ENCODE measurements around the gene TEAD4.

TEAD4 gene

DNA sequence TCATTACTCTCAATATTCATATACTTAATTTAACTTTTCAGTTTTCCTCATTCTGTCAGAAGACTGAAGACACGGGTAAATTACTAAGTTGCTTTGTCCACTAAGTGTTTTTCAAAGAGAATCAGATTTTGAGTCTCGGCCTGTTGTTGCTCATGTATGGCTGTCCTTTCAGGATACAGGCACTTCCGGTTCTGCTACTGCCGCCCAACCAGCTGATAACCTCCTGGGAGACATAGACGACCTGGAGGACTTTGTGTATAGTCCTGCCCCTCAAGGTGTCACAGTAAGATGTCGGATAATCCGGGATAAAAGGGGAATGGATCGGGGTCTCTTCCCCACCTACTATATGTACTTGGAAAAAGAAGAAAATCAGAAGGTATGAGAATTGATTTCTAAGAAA, 28.3 kb upstream of the TEAD4 start:
- no peak for DNase-seq (ENCODE audit: extremely low read depth, low read depth)
- TF ChIP-seq, protein P1, sequence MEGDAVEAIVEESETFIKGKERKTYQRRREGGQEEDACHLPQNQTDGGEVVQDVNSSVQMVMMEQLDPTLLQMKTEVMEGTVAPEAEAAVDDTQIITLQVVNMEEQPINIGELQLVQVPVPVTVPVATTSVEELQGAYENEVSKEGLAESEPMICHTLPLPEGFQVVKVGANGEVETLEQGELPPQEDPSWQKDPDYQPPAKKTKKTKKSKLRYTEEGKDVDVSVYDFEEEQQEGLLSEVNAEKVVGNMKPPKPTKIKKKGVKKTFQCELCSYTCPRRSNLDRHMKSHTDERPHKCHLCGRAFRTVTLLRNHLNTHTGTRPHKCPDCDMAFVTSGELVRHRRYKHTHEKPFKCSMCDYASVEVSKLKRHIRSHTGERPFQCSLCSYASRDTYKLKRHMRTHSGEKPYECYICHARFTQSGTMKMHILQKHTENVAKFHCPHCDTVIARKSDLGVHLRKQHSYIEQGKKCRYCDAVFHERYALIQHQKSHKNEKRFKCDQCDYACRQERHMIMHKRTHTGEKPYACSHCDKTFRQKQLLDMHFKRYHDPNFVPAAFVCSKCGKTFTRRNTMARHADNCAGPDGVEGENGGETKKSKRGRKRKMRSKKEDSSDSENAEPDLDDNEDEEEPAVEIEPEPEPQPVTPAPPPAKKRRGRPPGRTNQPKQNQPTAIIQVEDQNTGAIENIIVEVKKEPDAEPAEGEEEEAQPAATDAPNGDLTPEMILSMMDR (IDR thresholded peaks at IDR 0.05; ENCODE audit: low read depth, low read length): no peak

DNA sequence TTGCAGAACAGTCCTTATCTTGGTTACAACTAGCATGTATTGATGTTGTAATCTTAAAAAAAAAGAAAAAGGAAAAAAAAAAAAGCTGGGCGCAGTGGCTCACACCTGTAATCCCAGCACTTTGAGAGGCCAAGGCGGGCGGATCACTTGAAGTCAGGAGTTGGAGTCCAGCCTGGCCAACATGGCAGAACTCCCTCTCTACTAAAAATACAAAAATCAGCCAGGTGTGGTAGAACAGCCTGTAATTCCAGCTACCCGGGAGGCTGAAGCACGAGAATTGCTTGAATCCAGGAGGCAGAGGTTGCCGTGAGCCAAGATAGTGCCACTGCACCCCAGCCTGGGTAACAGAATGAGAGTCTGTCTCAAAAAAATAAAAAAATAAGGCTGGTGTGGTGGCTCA, 25.6 kb upstream of the TEAD4 start:
- TF ChIP-seq, protein P1 (IDR thresholded peaks at IDR 0.05; ENCODE audit: low read depth, low read length): no peak
- no peak for DNase-seq (ENCODE audit: extremely low read depth, low read depth)

DNA sequence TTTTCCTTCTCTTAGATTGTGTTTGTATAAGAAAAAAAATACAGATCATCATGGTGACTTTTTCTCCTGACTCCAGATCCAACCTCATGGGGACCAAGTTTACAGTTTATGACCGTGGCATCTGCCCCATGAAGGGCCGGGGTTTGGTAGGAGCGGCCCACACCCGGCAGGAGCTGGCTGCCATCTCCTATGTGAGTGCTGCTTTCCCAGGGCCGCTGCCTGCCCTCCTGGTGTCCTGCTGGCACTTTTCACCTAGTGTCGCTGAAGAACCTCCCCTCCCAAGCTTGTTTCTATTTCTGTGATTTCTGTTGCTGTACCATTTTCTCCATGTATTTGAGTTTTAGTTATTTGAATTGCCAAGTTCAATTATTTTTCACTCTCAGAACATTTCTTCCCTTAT, 24.8 kb upstream of the TEAD4 start:
- DNase-seq (ENCODE audit: extremely low read depth, low read depth): no peak
- TF ChIP-seq, protein P1 (IDR thresholded peaks at IDR 0.05; ENCODE audit: low read depth, low read length): no peak

DNA sequence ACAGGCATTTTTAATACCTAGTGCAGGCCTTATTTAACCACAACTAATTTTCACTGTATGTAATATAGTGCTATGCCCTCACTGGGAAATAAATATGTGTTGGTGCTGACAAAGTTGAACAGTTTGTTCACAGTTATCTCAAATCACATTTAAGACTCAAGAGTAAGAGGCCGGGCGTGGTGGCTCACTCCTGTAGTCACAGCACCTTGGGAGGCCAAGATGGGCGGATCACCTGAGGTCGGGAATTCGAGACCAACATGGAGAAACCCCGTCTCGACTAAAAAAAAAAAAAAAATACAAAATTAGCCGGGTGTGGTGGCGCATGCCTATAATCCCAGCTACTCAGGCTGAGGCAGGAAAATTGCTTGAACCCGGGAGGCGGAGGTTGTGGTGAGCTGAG, 22.9 kb upstream of the TEAD4 start:
- no peak for DNase-seq (ENCODE audit: extremely low read depth, low read depth)
- TF ChIP-seq, protein P1 (IDR thresholded peaks at IDR 0.05; ENCODE audit: low read depth, low read length): no peak

DNA sequence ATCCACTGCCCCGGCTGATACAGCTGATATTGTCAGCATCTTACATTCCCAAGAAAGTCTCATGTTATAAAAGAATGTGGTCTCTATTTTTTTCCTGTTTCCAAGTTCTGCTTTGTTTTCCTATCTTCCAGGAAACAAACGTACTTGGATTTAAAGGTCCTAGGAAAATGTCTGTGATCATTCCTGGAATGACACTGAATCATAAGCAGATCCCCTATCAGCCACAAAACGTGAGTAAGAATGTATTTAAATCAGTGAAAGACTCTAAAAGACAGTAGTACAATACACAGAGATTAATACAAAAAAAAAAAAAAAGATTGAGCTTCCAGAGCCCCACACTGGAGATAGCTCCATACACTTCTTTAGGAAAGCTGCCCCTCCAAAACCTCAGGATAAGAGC, 21.7 kb upstream of the TEAD4 start:
- TF ChIP-seq, protein P1 (IDR thresholded peaks at IDR 0.05; ENCODE audit: low read depth, low read length): no peak
- no peak for DNase-seq (ENCODE audit: extremely low read depth, low read depth)

DNA sequence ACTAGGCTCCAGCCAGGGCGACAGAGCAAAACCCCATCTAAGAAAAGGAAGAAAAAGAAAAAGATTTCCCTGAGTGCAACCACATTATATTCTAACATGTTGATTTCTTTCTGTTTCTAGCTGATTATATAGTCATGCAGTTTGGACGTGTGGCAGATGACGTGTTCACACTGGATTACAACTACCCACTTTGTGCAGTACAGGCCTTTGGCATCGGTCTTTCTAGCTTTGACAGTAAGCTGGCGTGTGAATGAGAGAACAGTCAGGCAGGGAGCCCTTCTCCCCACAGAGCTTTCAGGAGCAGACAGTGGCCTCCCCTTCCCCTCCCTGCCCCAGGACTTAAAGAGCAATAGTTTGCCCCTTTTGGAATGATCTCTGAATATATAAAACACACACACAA, 20.0 kb upstream of the TEAD4 start:
- no peak for DNase-seq (ENCODE audit: extremely low read depth, low read depth)
- TF ChIP-seq, protein P1 (IDR thresholded peaks at IDR 0.05; ENCODE audit: low read depth, low read length): no peak

DNA sequence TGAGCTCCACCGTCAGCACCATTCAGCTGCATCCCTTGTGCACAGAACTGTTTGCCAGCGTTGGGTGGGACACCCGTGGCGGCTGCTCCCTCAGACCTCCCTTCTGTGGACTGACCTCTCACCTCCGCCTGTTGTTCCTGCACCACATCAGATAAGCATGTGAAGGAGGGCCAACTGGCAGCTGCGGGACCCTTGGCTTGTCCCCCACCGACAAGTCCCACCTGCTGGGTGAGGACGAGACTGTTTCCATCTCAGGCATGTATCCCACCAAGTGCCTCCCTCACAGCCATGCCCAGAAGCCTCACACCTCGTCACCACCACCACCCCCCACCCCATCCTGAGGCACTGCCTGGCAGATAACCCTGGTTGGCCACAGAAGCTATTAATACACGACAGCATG, 18.6 kb upstream of the TEAD4 start:
- no peak for DNase-seq (ENCODE audit: extremely low read depth, low read depth)
- TF ChIP-seq, protein P1 (IDR thresholded peaks at IDR 0.05; ENCODE audit: low read depth, low read length): no peak

All from AG09319 (cell line).